AG09319 (cell line): ENCODE measurements around the gene MYO5B.

ENCODE experiments used
- DNase-seq: peaks from one replicate; pipeline ENCODE4 v3.0.0-alpha.2; 2010; ENCODE audit warnings: low read depth; ENCODE audit errors: extremely low read depth
- CTCF ChIP-seq: IDR thresholded peaks from 2 replicates; pipeline ENCODE4 v1.5.1; 2011; ENCODE audit warnings: low read depth, mild to moderate bottlenecking, inconsistent platforms, low read length, moderate library complexity

Gene MYO5B

GRCh38 chr18:50186385-50186784 is 8.6 kb downstream of the MYO5B start:
- DNase-seq: no peak
- no peak for TF ChIP-seq CTCF

GRCh38 chr18:50183556-50183955 is 11.4 kb downstream of the MYO5B start:
- no peak for TF ChIP-seq CTCF
- no peak for DNase-seq

GRCh38 chr18:50182511-50182910 is 12.4 kb downstream of the MYO5B start:
- no peak for TF ChIP-seq CTCF
- DNase-seq: no peak

- no peak for TF ChIP-seq CTCF
- DNase-seq: no peak
Measured at GRCh38 chr18:50181590-50181989, 13.4 kb downstream of the MYO5B start.

GRCh38 chr18:50179465-50179864 is 15.5 kb downstream of the MYO5B start:
- no peak for DNase-seq
- no peak for TF ChIP-seq CTCF

GRCh38 chr18:50177294-50177992 is 17.5 kb downstream of the MYO5B start:
- DNase-seq: no peak

GRCh38 chr18:50172367-50172766 is 22.6 kb downstream of the MYO5B start:
- no peak for DNase-seq
- no peak for TF ChIP-seq CTCF

More at GRCh38 chr18:50177294-50177992, 17.5 kb downstream of the MYO5B start:
- no peak for TF ChIP-seq CTCF
